ENCODE measurements around the gene BMI1. TPM values are rescaled to one million over a fixed set of nuclear protein-coding genes. Genes with fewer than 3 reads are reported as not detected.

The BMI1 gene
- total RNA-seq, 1 experiment from 2014 or later = 81.1 TPM

GRCh38 chr10:22332116-22332692, 11.3 kb downstream of the BMI1 start:
- ChIA-PET POLR2A (interaction anchor here (1.5 kb wide), 1 partner anchor 8 kb away, joined by 3 read pairs; no protein-coding TSS in a partner anchor), CTCF (no interaction called here)

More at GRCh38 chr10:22332116-22332692, 11.3 kb downstream of the BMI1 start:
- Histone ChIP-seq H2AFZ (ENCODE audit: low read depth, low read length, poor library complexity, severe bottlenecking) (no peak overlapping the region), H3K36me3 (ENCODE audit: control insufficient read depth in 1 of 2, insufficient read depth in 2 of 2, low read length in 2 of 2) (peaks cover 14 to 21% of the 10 kb centered on the region in 2 experiments; a peak in 3 of 4 replicates), H4K20me1 (ENCODE audit: insufficient read depth) (no peaks in the 10 kb centered on the region), H3K27ac (ENCODE audit: low read depth, low read length) (no peak overlapping the region), H3K4me3 (replicated peaks in 1 of 2; ENCODE audit: low read depth in 1 of 2, low read length in 2 of 2) (no peak overlapping the region), H3K27me3 (ENCODE audit: insufficient read depth, low read length) (no peaks in the 10 kb centered on the region), H3K9me2 (ENCODE audit: insufficient read depth) (no peaks in the 10 kb centered on the region), H3K4me1 (ENCODE audit: control insufficient read depth in 1 of 2, insufficient read depth in 2 of 2, low read length in 2 of 2) (no peaks in the 10 kb centered on the region), H3K9me3 (ENCODE audit: control insufficient read depth in 1 of 2, insufficient read depth in 1 of 2, low read depth in 1 of 2, low read length in 2 of 2) (no peaks in the 10 kb centered on the region), H3K79me2 (ENCODE audit: insufficient read depth, low read length) (peaks cover 7% of the 10 kb centered on the region; the same call in 1 of the 2 replicates), H3K4me2 (ENCODE audit: low read length) (no peak overlapping the region), H3K9ac (ENCODE audit: low read length) (no peak overlapping the region)
- BruUV-seq (replicated peaks) = no TSS peak
- intact Hi-C loops (cut with micrococcal nuclease) = no loop called here
- ATAC-seq (no peak), DNase-seq (ENCODE audit: low read depth, low spot score) (no peak)
- TF ChIP-seq EZH2 (IDR thresholded peaks at IDR 0.05) (no peak), POLR2A (IDR thresholded peaks at IDR 0.05; ENCODE audit: borderline replicate concordance, extremely low read depth, insufficient read depth, insufficient read length) (no peak), CBX3 (IDR thresholded peaks at IDR 0.05; ENCODE audit: low read depth) (no peak), TCF7L2 (IDR thresholded peaks at IDR 0.05; ENCODE audit: borderline replicate concordance, extremely low read depth, insufficient read depth, insufficient read length) (no peak), RAD21 (IDR thresholded peaks at IDR 0.05; ENCODE audit: low read depth) (no peak), MAX (IDR thresholded peaks at IDR 0.05) (no peak), YY1 (IDR thresholded peaks at IDR 0.05; ENCODE audit: extremely low read depth, insufficient replicate concordance, low read depth, low read length) (no peak), ZFX (IDR thresholded peaks at IDR 0.05) (no peak), ZBTB33 (IDR thresholded peaks at IDR 0.05; ENCODE audit: extremely low read depth, insufficient replicate concordance, low read length) (no peak), EGR1 (IDR thresholded peaks at IDR 0.05; ENCODE audit: low read depth) (no peak)
- TF ChIP-seq, protein P1, sequence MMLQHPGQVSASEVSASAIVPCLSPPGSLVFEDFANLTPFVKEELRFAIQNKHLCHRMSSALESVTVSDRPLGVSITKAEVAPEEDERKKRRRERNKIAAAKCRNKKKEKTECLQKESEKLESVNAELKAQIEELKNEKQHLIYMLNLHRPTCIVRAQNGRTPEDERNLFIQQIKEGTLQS (IDR thresholded peaks at IDR 0.05) = no peak
- TF ChIP-seq, protein P2, sequence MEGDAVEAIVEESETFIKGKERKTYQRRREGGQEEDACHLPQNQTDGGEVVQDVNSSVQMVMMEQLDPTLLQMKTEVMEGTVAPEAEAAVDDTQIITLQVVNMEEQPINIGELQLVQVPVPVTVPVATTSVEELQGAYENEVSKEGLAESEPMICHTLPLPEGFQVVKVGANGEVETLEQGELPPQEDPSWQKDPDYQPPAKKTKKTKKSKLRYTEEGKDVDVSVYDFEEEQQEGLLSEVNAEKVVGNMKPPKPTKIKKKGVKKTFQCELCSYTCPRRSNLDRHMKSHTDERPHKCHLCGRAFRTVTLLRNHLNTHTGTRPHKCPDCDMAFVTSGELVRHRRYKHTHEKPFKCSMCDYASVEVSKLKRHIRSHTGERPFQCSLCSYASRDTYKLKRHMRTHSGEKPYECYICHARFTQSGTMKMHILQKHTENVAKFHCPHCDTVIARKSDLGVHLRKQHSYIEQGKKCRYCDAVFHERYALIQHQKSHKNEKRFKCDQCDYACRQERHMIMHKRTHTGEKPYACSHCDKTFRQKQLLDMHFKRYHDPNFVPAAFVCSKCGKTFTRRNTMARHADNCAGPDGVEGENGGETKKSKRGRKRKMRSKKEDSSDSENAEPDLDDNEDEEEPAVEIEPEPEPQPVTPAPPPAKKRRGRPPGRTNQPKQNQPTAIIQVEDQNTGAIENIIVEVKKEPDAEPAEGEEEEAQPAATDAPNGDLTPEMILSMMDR (IDR thresholded peaks at IDR 0.05 in 2 of 3, conservative IDR thresholded peaks at IDR 0.05 in 1 of 3; ENCODE audit: borderline replicate concordance in 1 of 3, insufficient read depth in 1 of 3, low read depth in 2 of 3, low read length in 2 of 3) = no peak
- RAD21 ChIA-PET (ENCODE audit: low non-redundant PET in 1 of 2, low total read pairs in 2 of 2, uncharacterized antibody in 2 of 2, unreplicated experiment in 2 of 2) = no interaction called here
